GM23338 (cell line): ENCODE results near the gene PRPF18. TPM values are rescaled to one million over a fixed set of nuclear protein-coding genes. Genes with fewer than 3 reads are reported as not detected.

ENCODE experiments used
- ATAC-seq: fragments of 200-7000 bp; cut with Tn5 transposase; 3 replicates; pipeline ENCODE4 v1.9.1; 2020
- DNase-seq: peaks from one replicate; pipeline ENCODE4 v3.0.0-alpha.2; 2015; ENCODE audit warnings: low spot score
- H2AFZ ChIP-seq: fragments of 200-600 bp; sonication (generic); 2 replicates; pipeline ENCODE4 v1.8.0; 2016; ENCODE audit warnings: antibody characterized with exemption, mild to moderate bottlenecking, moderate library complexity
- H3F3A ChIP-seq: fragments of 200-600 bp; sonication (generic); replicated peaks from 2 replicates; pipeline ENCODE4 v1.8.0; 2017; ENCODE audit warnings: antibody characterized with exemption, mixed run types, low read depth
- H3K27ac ChIP-seq: fragments of 200-600 bp; sonication (generic); 2 replicates; pipeline ENCODE4 v1.6.1; 2016; ENCODE audit warnings: low read depth
- H3K27me3 ChIP-seq: fragments of 200-600 bp; sonication (generic); 2 replicates; pipeline ENCODE4 v1.8.0; 2016; ENCODE audit warnings: mild to moderate bottlenecking, mixed run types, moderate library complexity; ENCODE audit not compliant: insufficient read depth
- H3K36me3 ChIP-seq: fragments of 200-600 bp; sonication (generic); 2 replicates; pipeline ENCODE4 v1.8.0; 2016; ENCODE audit warnings: mild to moderate bottlenecking; ENCODE audit not compliant: insufficient read depth
- H3K4me1 ChIP-seq: fragments of 200-600 bp; sonication (generic); 2 replicates; pipeline ENCODE4 v1.8.0; 2016; ENCODE audit warnings: mild to moderate bottlenecking, moderate library complexity; ENCODE audit not compliant: insufficient read depth
- H3K4me2 ChIP-seq: fragments of 200-600 bp; sonication (generic); 2 replicates; pipeline ENCODE4 v1.7.1; 2017; ENCODE audit warnings: mixed run types
- H3K4me3 ChIP-seq: fragments of 200-600 bp; sonication (generic); 2 replicates; pipeline ENCODE4 v1.6.1; 2016; ENCODE audit warnings: mixed run types
- H3K79me2 ChIP-seq: fragments of 200-600 bp; sonication (generic); replicated peaks from 2 replicates; pipeline ENCODE4 v1.8.0; 2017; ENCODE audit warnings: mild to moderate bottlenecking; ENCODE audit not compliant: insufficient read depth
- H3K9me2 ChIP-seq: fragments of 200-600 bp; sonication (generic); 2 replicates; pipeline ENCODE4 v1.8.0; 2017; ENCODE audit not compliant: insufficient read depth
- H4K20me1 ChIP-seq: fragments of 200-600 bp; sonication (generic); replicated peaks from 2 replicates; pipeline ENCODE4 v1.8.0; 2017; ENCODE audit warnings: mild to moderate bottlenecking; ENCODE audit not compliant: insufficient read depth
- H3K27ac Mint-ChIP-seq: 2 replicates; pipeline ENCODE4 v1.8.0; 2020; ENCODE audit warnings: inconsistent platforms, mild to moderate bottlenecking, moderate library complexity, mixed read lengths
- H3K27me3 Mint-ChIP-seq: 3 replicates; pipeline ENCODE4 v1.8.0; 2022; ENCODE audit warnings: low read depth, mild to moderate bottlenecking, moderate library complexity, mixed read lengths, inconsistent platforms; ENCODE audit not compliant: insufficient read depth, poor library complexity
- H3K36me3 Mint-ChIP-seq: 3 replicates; pipeline ENCODE4 v1.8.0; 2021; ENCODE audit warnings: low read depth, mild to moderate bottlenecking, inconsistent platforms, moderate library complexity, mixed read lengths
- H3K4me1 Mint-ChIP-seq: 3 replicates; pipeline ENCODE4 v1.8.0; 2020; ENCODE audit warnings: mild to moderate bottlenecking, inconsistent platforms, mixed read lengths
- H3K4me3 Mint-ChIP-seq: 3 replicates; pipeline ENCODE4 v1.8.0; 2021; ENCODE audit warnings: moderate library complexity, mild to moderate bottlenecking, inconsistent platforms, mixed read lengths
- H3K9me3 Mint-ChIP-seq: 3 replicates; pipeline ENCODE4 v1.8.0; 2020; ENCODE audit warnings: moderate library complexity, mild to moderate bottlenecking, inconsistent platforms, mixed read lengths
- CREB1 ChIP-seq: fragments of 250-450 bp; sonication (Bioruptor Pico); IDR thresholded peaks from 2 replicates; pipeline ENCODE4 v1.5.0; 2020; ENCODE audit warnings: low read depth, mild to moderate bottlenecking, moderate library complexity
- CTCF ChIP-seq, 2 experiments: fragments of 200-600 bp in 1 of 2; sonication (generic) in 1 of 2; conservative IDR thresholded peaks; 2 replicates each; pipeline versions ENCODE4 v1.5.1 to v1.6.1; 2016 to 2017; ENCODE audit warnings: antibody characterized with exemption in 2 of 2, low read depth in 2 of 2, mild to moderate bottlenecking in 2 of 2, moderate library complexity in 1 of 2
- ETS1 ChIP-seq: IDR thresholded peaks from 2 replicates; pipeline ENCODE4 v1.6.1; 2016; ENCODE audit warnings: antibody characterized with exemption
- EZH2phosphoT487 ChIP-seq: fragments of 200-600 bp; sonication (generic); IDR thresholded peaks from one replicate; pipeline ENCODE4 v1.8.1; 2018; ENCODE audit warnings: antibody characterized with exemption; ENCODE audit not compliant: unreplicated experiment
- JUNB ChIP-seq: IDR thresholded peaks from one replicate; pipeline ENCODE4 v1.6.1; 2016; ENCODE audit warnings: antibody characterized with exemption; ENCODE audit not compliant: unreplicated experiment
- NANOG ChIP-seq: IDR thresholded peaks from 2 replicates; pipeline ENCODE4 v1.6.1; 2016; ENCODE audit warnings: antibody characterized with exemption, borderline replicate concordance
- POLR2AphosphoS5 ChIP-seq: IDR thresholded peaks from 2 replicates; pipeline ENCODE4 v1.6.1; 2016; ENCODE audit warnings: antibody characterized with exemption, low read depth
- REST ChIP-seq: IDR thresholded peaks from one replicate; pipeline ENCODE4 v1.6.1; 2018; ENCODE audit warnings: antibody characterized with exemption; ENCODE audit not compliant: unreplicated experiment
- ZNF331 ChIP-seq: fragments of 250-450 bp; sonication (Bioruptor Pico); IDR thresholded peaks from 2 replicates; pipeline ENCODE4 v1.5.0; 2020; ENCODE audit warnings: low read depth, mild to moderate bottlenecking, moderate library complexity
- ZNF462 ChIP-seq: fragments of 250-450 bp; sonication (Bioruptor Pico); IDR thresholded peaks from 2 replicates; pipeline ENCODE4 v1.5.0; 2020; ENCODE audit warnings: mild to moderate bottlenecking, moderate library complexity
- polyA plus RNA-seq: library from polyadenylated mRNA; unstranded; fragments of >200 nt; fragmentation: Nextera tagmentation; extraction: Ambion mirVana; gene quantifications from 2 replicates; pipeline ENCODE4 v1.2.1, GENCODE V29; 2016
- total RNA-seq: library from RNA; depleted of rRNA; stranded (reverse); fragments of >200 nt; shearing (Covaris generic); gene quantifications from 2 replicates; pipeline ENCODE4 v1.2.3, GENCODE V29; 2014

PRPF18 gene
- total and polyA plus RNA-seq, 2 experiments from 2014 or later = 15.1 to 17.2 TPM

- TF ChIP-seq REST = no peak
- TF ChIP-seq JUNB = no peak
- no peak for TF ChIP-seq POLR2AphosphoS5
- TF ChIP-seq ZNF331 (CRISPR knock-in tag) = no peak
- TF ChIP-seq NANOG = no peak
These were observed 58.1 kb downstream of the PRPF18 start (continued) for GRCh38 chr10:13644866-13645265.

- no peaks in the 10 kb centered on the region for H3K9me2 ChIP-seq
- H3K4me1 Mint-ChIP-seq = no peaks in the 10 kb centered on the region
- H3K27ac ChIP-seq = no peak overlapping the region
- H4K20me1 ChIP-seq = 0 out of 2 replicates have a peak, but pooled peaks cover 3% of the 10 kb centered on the region
- no peak overlapping the region for H3K4me2 ChIP-seq
- no peak overlapping the region for H3K4me3 Mint-ChIP-seq
- ATAC-seq = no peak
- no peaks in the 10 kb centered on the region for H3K27me3 ChIP-seq
- no peak overlapping the region for H3K4me3 ChIP-seq
- H3K79me2 ChIP-seq = no peaks in the 10 kb centered on the region
- peaks cover 3% of the 10 kb centered on the region for H3K27me3 Mint-ChIP-seq
- DNase-seq = no peak
- H3K27ac Mint-ChIP-seq = no peak overlapping the region
- no peaks in the 10 kb centered on the region for H3K4me1 ChIP-seq
- peaks cover 46% of the 10 kb centered on the region for H3K36me3 Mint-ChIP-seq
- H3K36me3 ChIP-seq = no peaks in the 10 kb centered on the region; the same call in 1 of the 2 replicates
- no peak overlapping the region for H2AFZ ChIP-seq
- no peaks in the 10 kb centered on the region for H3K9me3 Mint-ChIP-seq
- H3F3A ChIP-seq = no peaks in the 10 kb centered on the region
- TF ChIP-seq CREB1 (CRISPR knock-in tag) (no peak), ETS1 (no peak), NANOG (no peak), POLR2AphosphoS5 (no peak), ZNF462 (CRISPR knock-in tag) (no peak), CTCF (conservative IDR thresholded peaks at IDR 0.05; ENCODE audit: low read depth in 2 of 2) (no peak), EZH2phosphoT487 (no peak), JUNB (no peak), ZNF331 (CRISPR knock-in tag) (no peak)
These were observed 61.7 kb downstream of the PRPF18 start for GRCh38 chr10:13648425-13648824.
